ENCODE data around the gene MBD6.

MBD6 gene

GRCh38 chr12:57529831-57530230 is 7.2 kb downstream of the MBD6 start:
- DNase-seq (ENCODE audit: low spot score): no peak

GRCh38 chr12:57530396-57531142 is 7.9 kb downstream of the MBD6 start:
- DNase-seq (ENCODE audit: low spot score): no peak

GRCh38 chr12:57531836-57532235 is 9.2 kb downstream of the MBD6 start:
- DNase-seq (ENCODE audit: low spot score): no peak

- DNase-seq (ENCODE audit: low spot score): no peak
Measured at GRCh38 chr12:57533108-57533507, 10.5 kb downstream of the MBD6 start.

DNA sequence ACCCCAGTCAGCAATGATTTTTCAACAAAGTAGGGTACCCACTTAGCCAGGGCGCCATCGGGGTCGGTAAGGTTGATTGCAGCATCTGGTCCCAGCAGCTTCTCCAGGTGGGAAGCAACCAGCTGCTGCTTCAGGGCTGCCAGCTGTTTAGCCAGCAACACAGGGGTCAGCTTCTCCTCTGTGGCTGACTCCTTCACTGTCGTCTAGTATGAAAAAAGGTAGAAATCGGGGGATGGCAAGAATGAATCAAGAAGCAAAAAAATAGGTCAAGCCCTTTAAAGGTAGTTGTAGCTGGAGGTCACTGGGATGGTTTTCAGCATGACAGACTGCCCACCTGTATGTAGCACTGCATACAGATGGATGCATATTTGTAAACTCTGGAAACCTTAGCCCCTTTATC is 11.6 kb downstream of the MBD6 start:
- DNase-seq (ENCODE audit: low spot score): no peak

GRCh38 chr12:57534991-57535543 is 12.4 kb downstream of the MBD6 start:
- DNase-seq (ENCODE audit: low spot score): no peak

- no peak for DNase-seq (ENCODE audit: low spot score)
Measured at GRCh38 chr12:57535764-57536596, 13.4 kb downstream of the MBD6 start.

- DNase-seq (ENCODE audit: low spot score): no peak
Measured at GRCh38 chr12:57536597-57536942, 13.9 kb downstream of the MBD6 start.

DNA sequence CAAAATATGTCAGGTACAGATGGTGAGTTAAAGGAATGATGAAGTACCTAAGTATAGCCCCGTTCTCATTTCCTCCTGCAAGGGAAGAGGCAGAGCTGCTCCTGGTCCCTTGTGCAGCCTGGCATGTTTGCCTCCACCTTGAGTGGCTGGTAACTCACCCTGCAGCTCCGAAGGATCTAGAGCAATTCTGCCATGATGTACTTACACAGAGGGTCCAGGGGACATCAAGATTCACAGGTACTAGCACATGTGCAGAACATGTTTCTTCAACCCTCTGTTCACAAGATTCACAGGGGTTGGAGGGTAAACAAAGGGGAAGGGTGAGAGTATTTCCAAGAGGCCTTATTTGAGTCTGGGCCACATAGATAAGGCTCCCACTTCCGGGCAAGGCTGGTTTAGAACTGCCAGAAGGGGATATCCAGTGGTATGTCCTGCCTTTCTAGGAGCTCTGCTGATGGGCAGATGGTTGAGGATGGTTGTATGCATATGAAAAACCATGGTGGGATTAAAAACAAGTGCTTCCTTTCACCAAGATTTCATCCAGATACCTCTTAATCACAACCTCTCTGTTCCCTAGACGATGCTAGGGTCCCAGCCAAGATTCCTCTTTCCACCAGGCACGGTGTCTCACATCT is 16.6 kb downstream of the MBD6 start:
- no peak for DNase-seq (ENCODE audit: low spot score)

GRCh38 chr12:57541001-57541400 is 18.4 kb downstream of the MBD6 start:
- DNase-seq (ENCODE audit: low spot score): no peak

- no peak for DNase-seq (ENCODE audit: low spot score)
Measured at GRCh38 chr12:57541717-57542116, 19.1 kb downstream of the MBD6 start.

DNA sequence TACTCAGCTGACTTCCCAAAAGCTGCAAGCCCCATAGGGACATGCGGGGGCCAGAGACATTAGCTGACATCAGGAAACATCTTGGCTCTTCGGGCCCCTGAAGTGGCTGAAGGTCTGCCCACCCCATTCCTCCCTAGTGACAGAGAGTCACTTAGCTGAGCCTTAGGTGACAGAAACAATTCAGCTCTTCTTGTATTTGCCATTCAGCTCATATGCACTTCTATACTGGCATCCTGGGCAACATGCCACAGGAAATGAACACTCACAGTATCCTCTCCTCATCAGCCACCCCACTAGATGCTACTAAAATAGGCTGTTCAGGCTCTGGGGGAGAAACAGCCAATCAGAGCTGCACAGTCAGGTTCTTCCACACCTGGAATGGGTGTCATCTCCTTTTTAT is 21.0 kb downstream of the MBD6 start:
- DNase-seq (ENCODE audit: low spot score): no peak

GRCh38 chr12:57545809-57546437 is 23.3 kb downstream of the MBD6 start:
- no peak for DNase-seq (ENCODE audit: low spot score)

DNA sequence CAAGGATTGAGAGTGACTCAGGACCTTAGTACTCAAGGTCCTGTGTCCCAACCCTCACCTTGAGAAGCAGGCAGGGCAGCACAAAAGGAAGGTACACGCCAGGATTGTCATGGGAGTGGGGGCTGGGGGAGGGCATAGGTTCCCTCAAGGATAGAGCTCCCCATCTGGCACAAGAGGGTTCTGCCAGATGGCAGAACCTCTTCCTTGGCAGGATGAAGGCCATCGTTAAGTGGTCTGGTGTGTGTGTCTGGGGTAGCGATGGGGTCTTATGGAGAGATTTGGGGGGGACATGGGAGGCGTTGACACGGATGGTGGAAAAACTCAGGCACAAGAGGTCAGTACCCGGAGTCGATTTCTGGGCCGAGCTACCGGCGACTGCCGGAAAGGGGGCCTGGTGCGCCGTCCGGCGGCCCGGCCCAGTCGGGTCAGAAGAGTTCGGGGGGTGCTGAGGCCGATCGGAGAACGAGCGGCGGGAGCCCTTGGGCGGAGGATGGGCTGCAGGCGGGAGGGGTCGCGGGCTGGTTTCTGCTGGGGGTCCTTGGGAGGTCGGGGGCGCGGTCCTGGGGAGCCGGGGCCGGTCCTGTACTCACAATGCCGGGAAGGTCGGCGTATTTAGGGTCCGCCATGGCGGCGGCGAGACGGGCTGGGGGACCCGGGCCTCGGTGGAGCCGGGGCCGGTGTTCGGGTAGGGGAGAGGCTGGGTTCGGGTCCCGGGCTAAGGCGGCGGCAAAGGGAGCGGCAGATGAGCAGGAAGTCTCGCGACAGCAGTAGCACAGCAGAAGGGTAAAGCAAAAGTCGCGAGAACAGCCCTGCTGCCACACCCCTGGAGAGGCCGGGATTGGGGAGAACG is 24.0 kb downstream of the MBD6 start, which contains the start of gene DCTN2:
Gene DCTN2, minus strand, starts transcription at position 755 of the 850 bp plus-strand sequence. Its CDS starts 129 bp downstream, at position 626.
- peak; percentile 99 for DNase-seq (ENCODE audit: low spot score)

DNA sequence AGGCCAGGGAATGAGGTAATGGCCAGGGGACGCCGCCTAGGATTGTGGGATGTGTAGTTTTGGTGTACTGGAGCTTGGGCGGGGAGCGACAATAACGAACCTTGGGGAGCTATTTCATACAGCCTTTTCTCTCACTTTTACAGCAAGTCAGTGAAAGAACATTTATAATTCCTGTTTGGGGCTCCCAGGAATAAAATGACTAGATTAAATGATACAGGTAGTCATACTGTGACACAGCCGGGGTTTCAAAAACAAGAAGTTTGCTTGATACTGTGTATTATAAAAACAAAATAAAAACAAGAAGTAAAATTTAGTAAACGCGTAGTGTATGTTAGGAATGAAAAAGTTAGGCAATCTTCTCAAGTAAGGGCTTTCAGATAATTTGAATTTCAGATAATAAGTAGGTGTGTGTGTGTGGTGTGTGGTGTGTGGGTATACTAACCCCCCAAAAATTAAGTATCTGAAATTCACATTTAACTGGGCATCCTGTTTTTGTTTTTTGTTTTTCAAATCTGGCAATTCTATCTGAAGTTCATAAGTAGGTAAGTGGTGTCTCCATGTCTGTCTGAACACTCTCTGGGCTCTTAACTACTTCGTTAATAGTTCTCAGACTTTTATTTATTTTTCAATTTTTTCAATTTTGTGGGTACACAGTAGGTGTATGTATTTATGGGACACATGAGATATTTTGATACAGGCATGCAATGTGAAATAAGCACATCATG is 24.8 kb downstream of the MBD6 start:
- DNase-seq (ENCODE audit: low spot score): no peak

DNA sequence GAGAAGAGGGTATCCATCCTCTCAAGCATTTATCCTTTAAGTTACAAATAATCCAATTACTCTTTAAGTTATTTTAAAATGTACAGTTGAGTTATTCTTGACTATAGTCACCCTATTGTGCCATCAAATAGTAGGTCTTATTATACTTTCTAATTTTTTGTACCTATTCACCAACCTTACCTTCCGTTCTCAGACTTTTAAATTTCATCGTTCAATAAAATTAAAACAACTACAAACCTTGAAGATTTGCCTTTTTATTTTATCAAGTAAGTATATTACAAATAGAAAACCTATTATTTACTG is 25.3 kb downstream of the MBD6 start:
- no peak for DNase-seq (ENCODE audit: low spot score)

DNA sequence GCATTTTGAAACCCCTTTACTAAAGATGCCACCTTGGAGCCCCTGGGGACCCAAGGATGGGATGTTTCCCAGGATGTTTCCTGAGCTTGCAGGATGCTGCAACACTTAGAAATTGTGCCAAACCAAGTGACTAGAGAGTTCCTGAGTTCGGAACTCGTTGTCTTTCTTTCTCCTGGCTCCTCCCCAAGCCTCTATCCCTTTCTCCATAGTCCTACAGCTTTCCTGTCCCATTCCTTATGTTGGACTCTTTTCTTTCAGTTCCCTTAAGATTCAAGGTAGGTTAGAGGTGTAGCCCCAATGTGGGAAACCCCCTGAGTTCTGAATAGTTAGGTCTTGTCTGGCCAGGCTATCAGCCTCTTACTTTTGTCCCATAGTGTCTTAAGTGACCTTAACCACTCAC is 25.9 kb downstream of the MBD6 start:
- DNase-seq (ENCODE audit: low spot score): no peak

- no peak for DNase-seq (ENCODE audit: low spot score)
Measured at GRCh38 chr12:57549203-57549908, 26.7 kb downstream of the MBD6 start.

- DNase-seq (ENCODE audit: low spot score): peak; percentile 72
Measured at GRCh38 chr12:57549909-57550640, 27.5 kb downstream of the MBD6 start, which contains the start of gene KIF5A. KIF5A (plus strand) TSS chr12:57550044; CDS start chr12:57550272, 228 bp downstream.

Measured in NAMALWA (cell line).